ENCODE measurements around the gene PCNX2. TPM values are rescaled to one million over a fixed set of nuclear protein-coding genes. Genes with fewer than 3 reads are reported as not detected.
A peak's percentile ranks its signal among the peaks of the same experiment; 100 is the strongest.

PCNX2 gene
- total and polyA plus RNA-seq, 2 of the 8 experiments (the other 6 are each of a cell fraction or from before 2014, with no cell fraction given): 46.1 to 57.6 TPM

- TF ChIP-seq BCL11A (IDR thresholded peaks at IDR 0.05; ENCODE audit: low read depth in 2 of 2, low read length in 2 of 2) (no peak), POLR2AphosphoS5 (IDR thresholded peaks at IDR 0.05; ENCODE audit: low read depth, low read length) (no peak; the same call in 1 of the 2 replicates), SP2 (IDR thresholded peaks at IDR 0.05; ENCODE audit: low read length) (no peak), RFX5 (IDR thresholded peaks at IDR 0.05; ENCODE audit: borderline replicate concordance, low read depth, low read length) (no peak), TAF1 (IDR thresholded peaks at IDR 0.05; ENCODE audit: low read depth, low read length) (no peak), TCF12 (IDR thresholded peaks at IDR 0.05; ENCODE audit: low read depth, low read length) (no peak), MAX (IDR thresholded peaks at IDR 0.05) (no peak), CEBPB (IDR thresholded peaks at IDR 0.05; ENCODE audit: low read depth, low read length) (peak; percentile 58), PHF8 (conservative IDR thresholded peaks at IDR 0.05; ENCODE audit: low read depth, low read length) (no peak), MAFK (IDR thresholded peaks at IDR 0.05; ENCODE audit: low read depth, low read length) (peak; percentile 93), BACH1 (IDR thresholded peaks at IDR 0.05; ENCODE audit: low read length) (peak; percentile 97)
Measured at GRCh38 chr1:233113009-233113879, 182.3 kb downstream of the PCNX2 start (continued).
